HCT116 (cell line): Measurements from ENCODE around the gene CFAP221.
A peak's percentile ranks its signal among the peaks of the same experiment; 100 is the strongest.

Source experiments
- EGR1 ChIP-seq: IDR thresholded peaks from 2 replicates; pipeline ENCODE4 v1.6.1; 2012; ENCODE audit warnings: low read depth
- EZH2 ChIP-seq: fragments of 200-600 bp; sonication (generic); IDR thresholded peaks from 2 replicates; pipeline ENCODE4 v1.6.1; 2017; ENCODE audit warnings: antibody characterized with exemption, mixed run types
- EZH2phosphoT487 ChIP-seq: fragments of 200-600 bp; IDR thresholded peaks from 2 replicates; pipeline ENCODE4 v1.6.1; 2018; ENCODE audit warnings: antibody characterized with exemption, borderline replicate concordance
- POLR2A ChIP-seq: IDR thresholded peaks from 2 replicates; pipeline ENCODE4 v1.7.0; 2011; ENCODE audit warnings: borderline replicate concordance; ENCODE audit not compliant: insufficient read depth, insufficient read length; ENCODE audit errors: extremely low read depth
- POLR2AphosphoS5 ChIP-seq: IDR thresholded peaks from 2 replicates; pipeline ENCODE4 v1.6.1; 2011; ENCODE audit warnings: mild to moderate bottlenecking, low read depth, low read length, moderate library complexity
- RAD21 ChIP-seq: IDR thresholded peaks from 2 replicates; pipeline ENCODE4 v1.6.1; 2012; ENCODE audit warnings: low read depth, mild to moderate bottlenecking
- SIN3A ChIP-seq: IDR thresholded peaks from 2 replicates; pipeline ENCODE4 v1.6.1; 2012; ENCODE audit warnings: low read depth
- SP1 ChIP-seq: IDR thresholded peaks from 2 replicates; pipeline ENCODE4 v1.6.1; 2012; ENCODE audit warnings: low read depth
- SRF ChIP-seq: IDR thresholded peaks from 2 replicates; pipeline ENCODE4 v1.6.1; 2012; ENCODE audit warnings: low read depth
- YY1 ChIP-seq: IDR thresholded peaks from 2 replicates; pipeline ENCODE4 v1.6.1; 2011; ENCODE audit warnings: low read length, low read depth, moderate library complexity, mild to moderate bottlenecking; ENCODE audit not compliant: insufficient replicate concordance; ENCODE audit errors: extremely low read depth
- ZFX ChIP-seq: fragments of 450-650 bp; IDR thresholded peaks from 2 replicates; pipeline ENCODE4 v1.6.1; 2017
- TF ChIP-seq, protein P1 (sequence below), 3 experiments: fragments of 200-600 bp in 1 of 3; sonication (generic) in 1 of 3; IDR thresholded peaks in 2 of 3; conservative IDR thresholded peaks in 1 of 3; 2 replicates each; pipeline ENCODE4 v1.5.1; 2012 to 2017; ENCODE audit warnings: low read depth in 2 of 3, low read length in 2 of 3, antibody characterized with exemption in 1 of 3, borderline replicate concordance in 1 of 3, control low read depth in 1 of 3, mild to moderate bottlenecking in 1 of 3, mixed read lengths in 1 of 3, mixed run types in 1 of 3, moderate library complexity in 1 of 3; ENCODE audit not compliant: insufficient read depth in 1 of 3
- TF ChIP-seq, protein P2 (sequence below): IDR thresholded peaks from 2 replicates; pipeline ENCODE4 v1.6.1; 2012; ENCODE audit warnings: low read depth

DNA sequence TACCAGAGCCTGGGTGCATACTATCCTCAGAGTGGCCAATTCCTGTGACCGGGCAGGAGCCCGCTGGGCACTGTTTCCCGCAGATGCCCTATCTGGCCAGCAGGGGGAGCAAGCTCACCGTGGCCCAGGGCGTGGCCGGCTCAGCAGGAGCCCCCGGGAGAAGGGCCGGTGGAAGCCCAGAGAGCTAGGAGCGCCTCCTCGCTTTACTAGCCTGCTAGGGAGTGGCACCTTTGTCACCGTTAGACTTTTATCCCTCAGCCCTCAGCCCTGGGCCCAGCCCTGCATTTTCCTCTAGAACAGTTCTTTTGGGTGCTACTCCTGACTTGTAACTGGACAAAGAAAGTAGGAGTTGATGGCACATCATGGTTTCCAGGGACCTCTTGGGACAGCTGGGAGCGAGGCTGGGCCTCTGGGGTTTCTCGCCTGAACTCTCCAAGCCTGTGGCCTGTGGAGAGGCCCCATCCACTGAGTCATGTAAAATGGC is 158.7 kb downstream of the CFAP221 start:
- TF ChIP-seq, protein P1, sequence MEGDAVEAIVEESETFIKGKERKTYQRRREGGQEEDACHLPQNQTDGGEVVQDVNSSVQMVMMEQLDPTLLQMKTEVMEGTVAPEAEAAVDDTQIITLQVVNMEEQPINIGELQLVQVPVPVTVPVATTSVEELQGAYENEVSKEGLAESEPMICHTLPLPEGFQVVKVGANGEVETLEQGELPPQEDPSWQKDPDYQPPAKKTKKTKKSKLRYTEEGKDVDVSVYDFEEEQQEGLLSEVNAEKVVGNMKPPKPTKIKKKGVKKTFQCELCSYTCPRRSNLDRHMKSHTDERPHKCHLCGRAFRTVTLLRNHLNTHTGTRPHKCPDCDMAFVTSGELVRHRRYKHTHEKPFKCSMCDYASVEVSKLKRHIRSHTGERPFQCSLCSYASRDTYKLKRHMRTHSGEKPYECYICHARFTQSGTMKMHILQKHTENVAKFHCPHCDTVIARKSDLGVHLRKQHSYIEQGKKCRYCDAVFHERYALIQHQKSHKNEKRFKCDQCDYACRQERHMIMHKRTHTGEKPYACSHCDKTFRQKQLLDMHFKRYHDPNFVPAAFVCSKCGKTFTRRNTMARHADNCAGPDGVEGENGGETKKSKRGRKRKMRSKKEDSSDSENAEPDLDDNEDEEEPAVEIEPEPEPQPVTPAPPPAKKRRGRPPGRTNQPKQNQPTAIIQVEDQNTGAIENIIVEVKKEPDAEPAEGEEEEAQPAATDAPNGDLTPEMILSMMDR (IDR thresholded peaks at IDR 0.05 in 2 of 3, conservative IDR thresholded peaks at IDR 0.05 in 1 of 3; ENCODE audit: borderline replicate concordance in 1 of 3, insufficient read depth in 1 of 3, low read depth in 2 of 3, low read length in 2 of 3): peak; percentile 93 to 98 (median 97)
- TF ChIP-seq SIN3A (no peak), POLR2A (no peak), EGR1 (no peak), EZH2 (no peak), POLR2AphosphoS5 (no peak), ZFX (no peak), SRF (no peak), RAD21 (peak; percentile 92), SP1 (no peak), EZH2phosphoT487 (no peak), YY1 (no peak)
- TF ChIP-seq, protein P2, sequence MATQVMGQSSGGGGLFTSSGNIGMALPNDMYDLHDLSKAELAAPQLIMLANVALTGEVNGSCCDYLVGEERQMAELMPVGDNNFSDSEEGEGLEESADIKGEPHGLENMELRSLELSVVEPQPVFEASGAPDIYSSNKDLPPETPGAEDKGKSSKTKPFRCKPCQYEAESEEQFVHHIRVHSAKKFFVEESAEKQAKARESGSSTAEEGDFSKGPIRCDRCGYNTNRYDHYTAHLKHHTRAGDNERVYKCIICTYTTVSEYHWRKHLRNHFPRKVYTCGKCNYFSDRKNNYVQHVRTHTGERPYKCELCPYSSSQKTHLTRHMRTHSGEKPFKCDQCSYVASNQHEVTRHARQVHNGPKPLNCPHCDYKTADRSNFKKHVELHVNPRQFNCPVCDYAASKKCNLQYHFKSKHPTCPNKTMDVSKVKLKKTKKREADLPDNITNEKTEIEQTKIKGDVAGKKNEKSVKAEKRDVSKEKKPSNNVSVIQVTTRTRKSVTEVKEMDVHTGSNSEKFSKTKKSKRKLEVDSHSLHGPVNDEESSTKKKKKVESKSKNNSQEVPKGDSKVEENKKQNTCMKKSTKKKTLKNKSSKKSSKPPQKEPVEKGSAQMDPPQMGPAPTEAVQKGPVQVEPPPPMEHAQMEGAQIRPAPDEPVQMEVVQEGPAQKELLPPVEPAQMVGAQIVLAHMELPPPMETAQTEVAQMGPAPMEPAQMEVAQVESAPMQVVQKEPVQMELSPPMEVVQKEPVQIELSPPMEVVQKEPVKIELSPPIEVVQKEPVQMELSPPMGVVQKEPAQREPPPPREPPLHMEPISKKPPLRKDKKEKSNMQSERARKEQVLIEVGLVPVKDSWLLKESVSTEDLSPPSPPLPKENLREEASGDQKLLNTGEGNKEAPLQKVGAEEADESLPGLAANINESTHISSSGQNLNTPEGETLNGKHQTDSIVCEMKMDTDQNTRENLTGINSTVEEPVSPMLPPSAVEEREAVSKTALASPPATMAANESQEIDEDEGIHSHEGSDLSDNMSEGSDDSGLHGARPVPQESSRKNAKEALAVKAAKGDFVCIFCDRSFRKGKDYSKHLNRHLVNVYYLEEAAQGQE: no peak
